Occipital lobe (tissue), 2 donors: ENCODE measurements around the gene UCP2. TPM values are rescaled to one million over a fixed set of nuclear protein-coding genes. Genes with fewer than 3 reads are reported as not detected.

Source experiments
- DNase-seq: peaks from one replicate; lab custom pipeline; 2025; lab: John Stamatoyannopoulos, UW
- total RNA-seq: library from RNA; depleted of rRNA; stranded (reverse); fragments of >200 nt; gene quantifications from one replicate; pipeline ENCODE4 v1.2.3, GENCODE V29; 2014

The UCP2 gene
- total RNA-seq, 1 donor from 2014 or later: 5.0 TPM

GRCh38 chr11:73972620-73973449 is 9.8 kb downstream of the UCP2 start:
- no peak for DNase-seq

- DNase-seq: no peak
Observed at GRCh38 chr11:73972187-73972586, 10.5 kb downstream of the UCP2 start.

- DNase-seq: no peak
Observed at GRCh38 chr11:73971175-73971719, 11.4 kb downstream of the UCP2 start.

DNA sequence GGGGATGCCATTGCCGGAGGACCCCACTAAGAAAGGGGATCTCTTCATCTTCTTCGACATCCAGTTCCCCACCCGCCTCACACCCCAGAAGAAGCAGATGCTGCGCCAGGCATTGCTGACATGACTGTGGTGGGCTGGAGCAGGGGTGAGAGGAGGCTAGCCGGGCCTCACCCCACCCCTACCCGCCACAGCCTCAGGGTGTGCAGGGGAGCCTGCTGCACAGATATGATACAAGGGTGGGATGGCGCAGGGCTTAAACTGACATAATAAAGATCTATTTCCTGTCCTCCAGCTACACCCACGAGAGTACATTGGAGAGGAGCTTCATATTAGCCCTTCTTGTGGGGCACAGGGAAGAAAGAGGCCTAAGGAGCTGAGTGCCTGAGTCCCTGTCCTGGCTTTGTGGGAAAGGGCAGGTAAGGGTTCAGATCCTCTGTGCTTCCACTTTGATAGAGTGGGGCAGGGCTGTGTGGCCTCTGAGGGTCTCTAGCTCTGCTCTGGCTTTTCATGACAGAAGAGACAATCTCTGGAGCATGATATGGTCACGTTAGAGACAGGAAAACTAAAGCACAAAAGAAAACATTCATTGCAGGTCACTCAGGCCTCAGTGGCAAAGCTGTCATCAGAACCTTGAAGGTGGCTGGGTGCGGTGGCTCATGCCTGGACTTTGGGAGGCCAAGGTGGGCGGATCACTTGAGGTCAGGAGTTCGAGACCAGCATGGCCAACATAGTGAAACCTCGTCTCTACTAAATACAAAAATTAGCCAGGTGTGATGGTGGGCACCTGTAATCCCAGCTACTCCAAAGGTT is 12.4 kb downstream of the UCP2 start:
- no peak for DNase-seq

DNA sequence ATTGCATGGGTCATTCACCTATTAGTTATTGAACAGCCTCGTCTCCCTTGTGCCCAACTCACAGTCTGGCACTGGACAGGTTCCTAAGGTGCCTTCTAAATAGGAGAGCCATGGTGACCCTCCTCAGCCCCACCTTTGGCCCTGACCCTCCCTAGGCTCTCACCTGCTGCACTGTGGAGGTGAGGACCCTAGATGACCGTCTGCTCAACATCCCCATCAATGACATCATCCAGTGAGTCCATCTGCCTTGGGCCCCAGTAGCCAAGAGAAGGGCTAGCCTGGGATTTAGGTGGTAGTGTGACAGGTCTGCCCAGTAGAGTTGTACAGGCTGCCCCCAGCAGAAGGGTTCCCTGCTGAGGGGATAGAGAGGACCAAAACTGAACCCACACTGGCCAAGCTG is 13.6 kb downstream of the UCP2 start:
- DNase-seq: no peak

GRCh38 chr11:73968356-73968966 is 14.2 kb downstream of the UCP2 start:
- no peak for DNase-seq

DNA sequence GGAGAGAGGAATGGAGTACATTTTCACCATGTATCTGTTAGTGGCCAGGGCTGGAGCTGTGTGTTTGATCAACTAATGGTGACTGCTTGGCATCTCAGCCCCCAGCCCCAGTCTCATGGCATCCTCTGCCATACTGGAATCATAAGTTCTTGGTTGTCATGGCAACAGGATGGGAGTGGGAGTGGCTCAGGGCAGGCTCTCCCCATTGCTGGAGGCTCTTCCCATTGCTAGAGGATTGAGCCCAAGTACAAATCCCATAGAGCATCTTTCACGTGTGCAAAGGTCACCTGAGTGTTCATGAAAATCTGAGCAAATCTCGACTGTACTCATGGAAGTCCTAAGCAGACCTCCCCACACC is 16.9 kb downstream of the UCP2 start:
- no peak for DNase-seq

DNA sequence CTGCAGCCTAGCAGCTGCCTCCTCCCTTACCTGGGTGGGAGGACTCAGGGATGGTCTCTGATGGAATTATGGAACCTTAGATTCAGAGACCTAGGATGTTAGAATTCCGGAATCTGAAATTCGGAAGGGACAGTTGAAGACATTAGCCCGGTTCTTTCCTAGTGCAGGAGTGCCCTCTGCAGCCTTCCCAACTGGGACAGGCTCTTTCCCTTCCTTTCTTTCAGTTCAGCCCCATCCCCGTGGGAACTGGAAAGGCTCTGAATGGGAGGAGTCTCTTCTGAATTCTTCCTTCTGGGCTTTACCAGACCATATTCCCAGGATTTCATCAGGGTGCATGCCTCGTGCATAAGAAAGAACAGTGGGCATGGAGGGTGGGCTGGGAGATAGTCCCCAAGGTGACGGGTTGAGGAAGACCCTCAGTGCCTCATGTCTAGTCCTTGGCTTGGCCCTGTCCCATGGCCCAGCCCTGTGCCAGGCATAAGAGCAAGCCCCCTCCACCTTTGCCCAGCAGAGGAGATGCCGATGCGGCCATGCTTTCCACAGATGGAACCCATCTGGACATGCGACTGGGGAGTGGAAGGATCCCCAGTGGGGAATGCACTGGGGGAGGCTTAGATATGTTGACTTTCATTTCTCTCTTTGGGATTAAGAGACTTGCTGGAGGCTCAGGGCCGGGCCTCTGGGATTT is 17.4 kb downstream of the UCP2 start:
- DNase-seq: no peak

GRCh38 chr11:73963861-73964260 is 18.8 kb downstream of the UCP2 start:
- DNase-seq: no peak

- no peak for DNase-seq
Observed at GRCh38 chr11:73962101-73962705, 20.4 kb downstream of the UCP2 start.

GRCh38 chr11:73961321-73961720 is 21.3 kb downstream of the UCP2 start:
- DNase-seq: peak; percentile 24

DNA sequence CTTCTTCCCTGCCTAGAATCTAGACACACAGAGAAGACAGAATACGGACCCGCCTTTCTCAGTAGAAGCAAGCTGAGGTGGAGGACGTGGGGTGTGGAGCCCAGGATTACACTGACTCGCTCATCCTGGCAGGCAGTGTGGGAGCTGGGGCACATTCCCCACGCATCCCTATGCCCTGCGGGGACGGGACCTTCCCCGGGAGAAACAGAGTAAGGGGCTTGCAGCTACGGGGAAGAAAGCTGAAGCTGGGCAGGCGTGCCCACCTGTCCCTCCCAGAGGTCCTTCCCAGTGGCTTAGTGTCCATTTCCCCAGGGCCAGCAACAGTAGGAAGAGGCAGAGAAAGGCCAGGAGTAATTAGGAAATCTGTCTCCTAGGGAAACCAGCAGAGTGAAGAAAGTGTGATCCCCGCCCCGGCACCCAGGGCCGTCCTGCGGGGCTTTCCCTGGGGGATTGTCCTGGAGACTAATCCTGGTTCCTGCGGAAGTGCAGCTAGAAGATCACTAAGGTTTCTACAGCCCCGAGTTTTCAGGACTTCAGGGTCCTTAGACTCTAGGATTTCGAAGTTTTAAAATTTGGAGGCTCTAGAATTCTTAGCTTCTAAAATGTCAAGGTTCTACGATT is 24.0 kb downstream of the UCP2 start:
- no peak for DNase-seq

DNA sequence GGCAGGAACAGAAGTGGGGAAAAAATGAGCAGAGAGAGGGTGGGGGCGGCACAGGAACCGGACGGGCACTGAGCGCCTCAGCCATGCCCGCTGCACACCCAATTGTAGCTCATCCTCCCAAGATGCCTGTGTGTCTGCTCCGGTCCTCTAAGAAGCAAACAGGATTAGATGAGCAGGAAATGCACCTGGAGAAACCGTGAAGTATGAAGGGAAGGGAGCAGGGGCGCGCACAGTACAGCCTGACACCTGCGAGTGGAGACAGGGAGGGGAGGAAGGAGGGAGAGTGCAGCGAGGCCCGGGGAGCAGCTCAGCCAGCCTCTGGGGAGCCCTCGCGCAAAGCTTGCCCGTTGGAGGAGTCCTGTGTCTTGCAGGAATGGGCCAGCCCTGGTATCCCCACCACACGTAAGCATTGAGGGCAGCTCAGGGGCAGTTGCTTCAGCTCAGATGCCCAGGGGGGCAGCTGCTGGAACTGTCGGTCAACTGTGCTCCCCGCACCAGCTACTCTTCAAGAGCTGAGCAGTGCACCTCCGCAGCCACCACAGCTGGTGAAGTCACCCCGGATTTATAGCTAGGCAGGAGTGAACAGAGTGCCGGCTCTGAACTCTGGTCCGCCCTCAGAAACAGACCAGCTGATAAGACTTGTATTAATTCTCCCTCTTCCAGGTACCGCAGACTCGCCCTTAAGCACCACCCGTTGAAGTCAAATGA is 24.8 kb downstream of the UCP2 start:
- no peak for DNase-seq

DNA sequence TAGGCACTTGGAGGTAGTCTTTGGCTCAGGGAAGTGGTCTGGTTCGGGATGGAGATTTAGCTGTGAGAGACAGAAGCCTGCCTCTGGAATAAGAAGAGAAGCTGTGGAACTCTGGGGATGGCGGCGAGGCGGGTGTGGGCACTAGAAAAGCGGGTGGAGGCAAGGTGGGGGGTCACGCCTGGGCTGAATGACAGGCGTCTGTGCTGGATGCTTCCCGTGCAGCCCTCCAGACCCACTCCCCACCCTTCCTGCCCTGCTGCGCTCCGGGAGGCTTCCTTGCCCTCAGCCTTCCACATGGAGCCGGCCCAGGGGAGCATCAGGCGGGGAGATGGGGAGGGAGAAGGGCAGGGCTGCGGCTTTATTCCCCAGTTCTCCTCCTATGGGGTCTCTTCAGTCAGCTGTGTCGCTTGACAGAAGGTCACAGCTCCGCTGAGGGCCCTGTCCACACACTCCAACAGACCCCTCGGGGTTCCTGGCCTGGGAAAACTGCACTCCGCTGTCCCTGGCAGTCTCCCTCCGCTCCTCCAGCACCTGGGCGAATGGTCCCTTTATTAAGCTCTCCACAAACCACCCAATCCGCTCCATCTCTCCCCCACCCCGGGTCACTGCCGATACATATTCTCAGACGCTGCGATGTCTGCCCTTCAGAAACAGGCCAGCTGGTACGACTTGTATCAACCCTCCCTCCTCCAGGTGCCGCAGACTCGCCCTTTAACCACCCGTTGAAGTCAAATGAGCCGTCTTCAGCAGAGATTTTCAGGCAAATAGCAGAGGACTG is 25.6 kb downstream of the UCP2 start:
- no peak for DNase-seq

DNA sequence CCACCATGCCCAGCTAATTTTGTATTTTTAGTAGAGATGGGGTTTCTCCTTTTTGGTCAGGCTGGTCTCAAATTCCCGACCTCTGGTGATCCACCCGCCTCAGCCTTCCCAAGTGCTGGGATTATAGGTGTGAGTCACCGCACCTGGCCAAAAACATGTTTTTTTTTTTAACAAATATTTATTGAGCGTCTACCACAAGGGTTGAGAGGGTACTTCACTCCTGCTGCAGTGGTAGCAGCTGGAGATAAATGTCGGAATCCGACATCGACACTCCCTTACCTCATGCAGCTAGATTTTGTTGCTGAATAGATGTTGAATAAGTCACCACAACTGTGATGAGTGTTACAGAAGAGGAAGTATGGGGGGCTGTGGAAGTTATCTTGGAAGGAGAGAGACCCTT is 30.8 kb downstream of the UCP2 start:
- no peak for DNase-seq

GRCh38 chr11:73950869-73951710 is 31.6 kb downstream of the UCP2 start, which contains the start of gene DNAJB13:
Gene DNAJB13, plus strand, starts transcription at chr11:73951026. Its CDS starts 44 bp downstream, at chr11:73951070.
- DNase-seq: no peak

DNA sequence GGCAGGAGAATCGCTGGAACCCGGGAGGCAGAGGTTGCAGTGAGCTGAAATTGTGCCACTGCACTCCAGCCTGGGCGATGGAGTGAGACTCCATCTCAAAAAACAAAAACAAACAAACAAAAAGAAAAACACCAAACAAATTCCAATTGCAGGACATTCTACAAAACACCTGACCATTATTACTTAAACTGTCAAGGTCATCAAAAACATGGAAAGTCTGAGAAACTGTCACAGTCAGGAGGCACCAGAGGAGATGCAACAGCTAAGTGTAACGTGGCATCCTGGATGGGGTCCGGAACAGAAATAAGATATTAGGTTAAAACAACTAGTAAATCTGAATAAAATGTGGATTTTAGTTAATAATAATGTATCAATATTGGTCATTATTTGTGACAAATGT is 32.7 kb downstream of the UCP2 start:
- no peak for DNase-seq

GRCh38 chr11:73949246-73949645 is 33.4 kb downstream of the UCP2 start:
- no peak for DNase-seq
